ENCODE measurements around the gene INPP5A.
A peak's percentile ranks its signal among the peaks of the same experiment; 100 is the strongest.

INPP5A gene

DNA sequence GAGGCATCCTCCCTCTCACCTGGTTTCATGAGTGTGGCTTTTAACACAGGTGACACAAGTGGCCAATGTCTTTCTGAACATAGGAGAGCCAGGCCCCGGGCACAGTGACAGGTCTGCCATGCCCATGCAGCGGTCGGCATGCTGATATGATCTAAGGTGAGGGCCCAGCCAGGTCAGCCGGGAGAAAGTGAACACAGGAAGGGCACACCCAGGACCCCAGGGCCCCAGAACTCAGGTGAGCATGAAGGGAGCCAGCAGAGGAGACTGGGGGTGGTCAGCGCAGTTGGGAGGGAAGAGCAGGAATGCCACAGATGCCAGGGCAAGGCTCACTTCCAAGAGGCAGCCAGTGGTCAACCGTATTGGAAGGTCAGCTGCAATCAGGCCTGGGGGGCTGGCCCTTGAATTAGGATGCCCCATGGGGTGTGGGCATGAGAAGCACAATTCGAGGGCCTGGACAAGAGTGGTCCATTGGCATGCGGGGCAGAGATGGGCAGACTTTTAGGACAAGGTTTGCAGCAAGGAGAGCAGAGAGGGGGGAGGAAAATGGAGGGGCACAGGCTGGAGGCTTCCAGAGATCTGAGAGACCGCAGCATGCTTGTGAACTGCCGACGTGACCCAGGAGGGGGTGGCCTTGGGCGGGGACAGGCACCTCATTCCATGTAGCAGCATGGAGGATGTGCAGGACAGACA is 3.9 kb upstream of the INPP5A start:
- no peak for DNase-seq (ENCODE audit: extremely low spot score)
- CTCF ChIA-PET = no interaction called here
- POLR2A ChIA-PET = no interaction called here
- TF ChIP-seq, protein P1, sequence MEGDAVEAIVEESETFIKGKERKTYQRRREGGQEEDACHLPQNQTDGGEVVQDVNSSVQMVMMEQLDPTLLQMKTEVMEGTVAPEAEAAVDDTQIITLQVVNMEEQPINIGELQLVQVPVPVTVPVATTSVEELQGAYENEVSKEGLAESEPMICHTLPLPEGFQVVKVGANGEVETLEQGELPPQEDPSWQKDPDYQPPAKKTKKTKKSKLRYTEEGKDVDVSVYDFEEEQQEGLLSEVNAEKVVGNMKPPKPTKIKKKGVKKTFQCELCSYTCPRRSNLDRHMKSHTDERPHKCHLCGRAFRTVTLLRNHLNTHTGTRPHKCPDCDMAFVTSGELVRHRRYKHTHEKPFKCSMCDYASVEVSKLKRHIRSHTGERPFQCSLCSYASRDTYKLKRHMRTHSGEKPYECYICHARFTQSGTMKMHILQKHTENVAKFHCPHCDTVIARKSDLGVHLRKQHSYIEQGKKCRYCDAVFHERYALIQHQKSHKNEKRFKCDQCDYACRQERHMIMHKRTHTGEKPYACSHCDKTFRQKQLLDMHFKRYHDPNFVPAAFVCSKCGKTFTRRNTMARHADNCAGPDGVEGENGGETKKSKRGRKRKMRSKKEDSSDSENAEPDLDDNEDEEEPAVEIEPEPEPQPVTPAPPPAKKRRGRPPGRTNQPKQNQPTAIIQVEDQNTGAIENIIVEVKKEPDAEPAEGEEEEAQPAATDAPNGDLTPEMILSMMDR (IDR thresholded peaks at IDR 0.05; ENCODE audit: control extremely low read depth, extremely low read depth, low read depth, missing control alignments) = no peak

DNA sequence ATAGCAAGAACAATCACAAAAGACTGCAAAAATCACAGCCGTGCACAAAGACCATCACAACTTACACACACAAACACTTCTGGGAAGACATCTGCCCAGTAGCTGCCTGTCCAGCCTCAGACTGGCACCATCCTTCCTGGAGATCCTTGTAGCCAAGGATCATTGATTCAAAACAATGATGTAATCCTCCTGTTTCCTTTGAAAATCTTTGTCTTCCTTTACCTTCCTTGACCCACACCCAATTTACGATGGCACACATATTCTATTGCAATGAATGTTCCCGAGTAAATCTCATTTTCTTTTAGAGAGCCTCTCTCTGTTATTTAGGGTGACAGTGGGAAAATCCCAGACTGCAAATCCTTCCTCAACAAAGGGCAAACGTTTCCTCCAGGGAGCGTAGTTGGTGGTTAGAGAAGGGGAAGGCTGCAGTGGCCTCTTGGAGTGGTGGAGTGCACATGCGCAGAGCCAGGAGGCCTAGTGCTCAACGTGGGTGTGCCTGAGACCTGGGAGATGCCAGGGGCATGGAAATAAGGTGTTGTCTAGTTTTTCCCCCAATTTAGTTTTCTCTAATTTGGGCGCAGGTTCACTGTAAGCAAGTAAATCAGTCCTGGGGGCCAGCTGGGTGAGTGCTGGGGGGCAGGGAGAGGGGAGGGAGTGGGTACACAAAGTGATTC is 3.1 kb upstream of the INPP5A start:
- CTCF ChIA-PET = no interaction called here
- POLR2A ChIA-PET = no interaction called here
- no peak for DNase-seq (ENCODE audit: extremely low spot score)
- TF ChIP-seq, protein P1 (IDR thresholded peaks at IDR 0.05; ENCODE audit: control extremely low read depth, extremely low read depth, low read depth, missing control alignments) = no peak

DNA sequence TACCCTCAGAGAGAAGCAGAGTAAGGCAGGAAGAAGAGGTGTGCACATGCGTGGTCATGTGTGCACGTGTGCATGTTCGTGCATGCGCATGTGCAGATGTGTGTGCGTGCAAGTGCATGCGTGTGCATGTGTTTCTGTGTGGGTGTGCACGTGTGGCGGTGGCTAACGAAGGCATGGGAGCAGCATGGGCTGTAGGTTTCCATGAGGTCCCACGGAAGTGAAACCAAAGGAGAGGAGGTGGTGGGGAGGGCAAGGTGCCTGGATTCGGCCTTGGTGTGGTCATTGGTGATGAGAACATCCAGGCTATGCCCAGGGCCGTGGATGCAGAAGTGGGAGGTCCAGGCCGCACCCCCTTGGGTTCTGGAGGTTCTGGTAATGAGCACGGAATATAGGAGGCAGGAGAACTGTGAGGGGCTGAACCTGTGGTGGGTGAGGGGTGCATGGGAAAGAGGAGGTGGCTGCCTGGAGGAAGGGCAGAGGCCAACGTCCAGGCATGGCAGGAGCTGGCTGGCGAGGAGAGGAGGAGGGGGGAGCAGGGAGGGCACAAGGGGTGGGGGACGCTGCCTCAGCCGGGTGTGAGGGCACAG is 2.4 kb upstream of the INPP5A start:
- TF ChIP-seq, protein P1 (IDR thresholded peaks at IDR 0.05; ENCODE audit: control extremely low read depth, extremely low read depth, low read depth, missing control alignments) = no peak
- DNase-seq (ENCODE audit: extremely low spot score) = no peak
- ChIA-PET CTCF (no interaction called here), POLR2A (no interaction called here)

DNA sequence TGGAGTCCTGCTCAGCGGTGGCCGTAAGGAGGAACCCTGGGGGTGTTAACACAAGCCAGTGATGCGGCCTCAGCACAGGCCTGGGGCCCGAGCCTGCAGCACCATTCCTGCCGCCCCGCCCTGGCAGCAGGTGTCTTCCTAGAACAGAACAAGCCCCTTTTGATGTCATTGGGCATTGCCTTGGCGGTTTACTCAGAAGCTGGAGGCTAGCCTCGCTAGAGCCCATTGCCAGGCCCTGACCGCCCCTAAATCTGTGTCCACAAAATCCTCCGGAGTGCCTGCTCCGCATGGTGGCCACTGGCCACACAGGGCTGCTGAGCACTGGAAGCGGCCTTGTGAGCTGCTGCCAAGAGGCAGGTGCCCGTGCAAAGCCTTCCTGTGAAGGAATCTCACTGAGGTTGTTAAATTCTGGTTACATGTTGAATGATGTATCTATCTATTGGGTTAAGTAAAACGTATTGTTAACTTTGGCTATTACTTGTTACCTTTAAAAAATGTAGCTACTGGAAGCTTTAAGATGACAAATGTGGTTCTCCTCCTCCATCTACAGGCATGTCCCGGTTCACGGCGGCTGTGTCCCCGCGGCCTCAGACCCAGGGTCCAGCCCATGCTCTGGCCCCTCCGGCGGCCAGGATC is 1.2 kb upstream of the INPP5A start:
- DNase-seq (ENCODE audit: extremely low spot score) = no peak
- POLR2A ChIA-PET = no interaction called here
- CTCF ChIA-PET = no interaction called here
- TF ChIP-seq, protein P1 (IDR thresholded peaks at IDR 0.05; ENCODE audit: control extremely low read depth, extremely low read depth, low read depth, missing control alignments) = no peak

DNA sequence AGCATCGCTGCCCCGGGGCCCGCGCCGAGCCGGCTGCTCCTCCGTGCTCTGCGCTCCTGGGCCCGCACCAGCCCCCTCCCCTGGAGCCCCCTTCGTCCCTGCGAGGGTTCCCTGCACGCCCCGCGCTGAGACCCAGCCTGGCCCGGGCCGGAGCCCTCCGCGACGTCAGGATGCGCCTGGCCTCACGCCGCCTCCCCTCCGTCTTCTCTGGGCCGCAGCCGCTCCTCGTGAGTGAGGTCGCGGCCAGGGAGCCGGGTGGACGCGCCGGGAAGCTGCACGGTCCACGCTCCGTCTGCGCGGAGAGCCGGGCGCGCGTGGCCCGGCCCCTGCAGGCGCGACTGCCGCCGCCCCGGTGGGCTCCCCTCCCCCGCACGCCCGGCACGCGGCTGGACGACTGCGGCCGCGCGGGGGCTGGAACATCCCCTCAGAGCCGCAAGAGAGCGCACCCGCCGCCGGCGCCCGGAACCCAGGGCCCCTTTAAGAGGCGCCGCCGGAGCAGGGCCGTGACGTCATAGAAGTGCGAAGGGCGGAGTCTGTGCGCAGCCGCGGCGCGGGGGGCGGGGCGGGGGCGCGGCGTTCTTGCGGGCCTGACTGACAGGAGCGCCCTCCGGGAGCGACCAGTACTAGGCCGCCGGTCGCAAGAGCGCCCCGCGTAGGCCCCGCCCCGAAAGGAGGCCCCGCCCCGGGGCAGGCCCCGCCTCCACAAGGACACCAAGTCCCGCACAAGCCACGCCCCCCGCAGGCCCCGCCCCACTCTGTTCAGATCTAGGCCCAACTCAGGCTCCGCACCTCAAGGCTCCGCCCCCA is 507 bp upstream of the INPP5A start:
- POLR2A ChIA-PET = no interaction called here
- TF ChIP-seq, protein P1 (IDR thresholded peaks at IDR 0.05; ENCODE audit: control extremely low read depth, extremely low read depth, low read depth, missing control alignments) = peak; percentile 38
- CTCF ChIA-PET = no interaction called here
- DNase-seq (ENCODE audit: extremely low spot score) = peak; percentile 100

Measured in GM10248 (cell line).